Kidney glomerular epithelial cell (primary cell): ENCODE data around the gene SPINT2.

ENCODE experiments used
- DNase-seq: peaks from one replicate; lab custom pipeline; 2025; lab: John Stamatoyannopoulos, UW

SPINT2 gene

DNA sequence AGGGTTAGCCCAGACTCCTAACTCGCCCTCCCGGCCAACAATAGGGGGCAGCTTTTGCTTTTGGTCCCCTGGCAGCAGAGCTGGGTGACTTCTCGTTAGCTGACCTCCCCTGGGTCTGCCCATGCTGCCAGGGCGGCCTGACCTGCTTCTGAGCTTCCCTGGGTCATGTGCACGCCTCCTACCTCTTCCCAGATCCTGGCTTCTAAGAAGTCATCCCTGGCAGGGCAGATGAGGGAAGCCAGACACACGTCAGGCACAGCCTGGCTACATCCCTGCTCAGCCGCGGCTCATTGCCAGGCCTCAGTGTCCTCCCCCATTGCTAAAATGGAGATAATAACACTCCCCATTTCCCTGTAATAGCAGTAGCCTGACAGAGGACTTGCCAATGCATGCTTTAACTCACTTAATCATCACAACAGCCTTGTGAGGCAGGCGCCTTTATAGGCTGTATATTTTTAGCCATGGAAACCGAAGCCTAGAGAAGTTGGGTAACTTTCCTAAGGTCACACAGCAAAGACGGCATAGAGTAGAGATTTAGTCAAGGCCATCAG is 57.3 kb downstream of the SPINT2 start:
- no peak for DNase-seq

DNA sequence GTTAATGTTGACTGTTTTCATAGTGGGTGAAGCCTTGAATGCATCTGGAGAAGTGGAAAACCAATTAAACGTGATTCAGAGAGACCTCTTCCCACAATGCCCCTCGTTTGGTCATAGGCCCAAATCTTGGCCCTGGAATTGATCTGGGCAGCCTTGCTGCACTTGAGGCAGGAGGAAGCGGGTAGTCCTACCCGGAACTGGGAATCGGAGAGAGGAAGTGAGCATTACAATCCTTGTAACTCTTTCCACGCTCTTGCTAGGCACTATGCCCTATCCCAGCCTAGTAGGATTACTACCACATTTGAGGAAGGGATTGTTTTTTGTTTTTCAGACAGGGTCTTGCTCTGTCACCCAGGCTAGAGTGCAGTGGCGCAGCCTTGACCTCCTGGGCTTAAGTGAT is 58.9 kb downstream of the SPINT2 start:
- DNase-seq = no peak

DNA sequence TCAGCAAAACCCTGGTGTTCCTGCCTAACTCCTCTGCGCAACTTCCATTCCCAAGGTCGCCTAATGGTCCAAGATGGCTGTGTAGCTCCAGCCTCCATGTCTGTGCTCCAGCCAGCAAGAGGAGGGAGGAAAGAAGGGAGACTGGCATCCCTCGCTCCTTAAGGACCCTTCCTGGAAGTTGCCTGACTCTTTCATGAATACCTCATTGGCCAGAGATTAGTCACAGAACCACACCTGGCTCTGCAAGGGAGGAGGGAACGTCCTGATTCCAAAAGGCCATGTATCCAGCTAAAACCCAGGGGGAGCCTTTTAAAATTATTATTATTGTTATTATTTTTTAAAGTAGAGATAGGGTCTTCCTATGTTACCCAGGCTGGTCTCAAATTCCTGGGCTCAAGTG is 60.1 kb downstream of the SPINT2 start:
- DNase-seq = no peak

DNA sequence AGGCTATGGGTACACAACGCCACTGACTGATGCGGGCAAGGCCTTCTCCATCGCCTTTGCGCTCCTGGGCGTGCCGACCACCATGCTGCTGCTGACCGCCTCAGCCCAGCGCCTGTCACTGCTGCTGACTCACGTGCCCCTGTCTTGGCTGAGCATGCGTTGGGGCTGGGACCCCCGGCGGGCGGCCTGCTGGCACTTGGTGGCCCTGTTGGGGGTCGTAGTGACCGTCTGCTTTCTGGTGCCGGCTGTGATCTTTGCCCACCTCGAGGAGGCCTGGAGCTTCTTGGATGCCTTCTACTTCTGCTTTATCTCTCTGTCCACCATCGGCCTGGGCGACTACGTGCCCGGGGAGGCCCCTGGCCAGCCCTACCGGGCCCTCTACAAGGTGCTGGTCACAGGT is 62.2 kb downstream of the SPINT2 start:
- DNase-seq = no peak

DNA sequence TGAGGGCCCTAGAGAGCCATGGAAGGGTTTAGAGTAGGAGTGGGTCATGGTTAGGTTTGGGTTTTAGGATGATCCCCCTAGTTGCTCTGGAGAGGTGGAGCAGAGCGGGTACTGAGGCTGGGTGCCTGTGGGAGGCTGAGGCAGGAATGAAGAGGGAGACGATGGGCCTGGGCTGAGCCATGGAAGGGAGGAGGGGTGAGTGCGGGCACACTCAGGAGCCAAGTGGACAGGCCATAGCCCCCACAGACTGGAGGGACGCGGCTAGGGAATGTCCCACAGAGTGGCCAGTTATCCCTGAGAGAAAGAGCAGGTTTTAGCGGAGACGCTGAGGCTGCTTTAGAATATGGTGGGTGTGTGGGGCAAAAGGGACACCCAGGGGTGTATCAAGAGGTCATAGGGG is 65.3 kb downstream of the SPINT2 start:
- no peak for DNase-seq

DNA sequence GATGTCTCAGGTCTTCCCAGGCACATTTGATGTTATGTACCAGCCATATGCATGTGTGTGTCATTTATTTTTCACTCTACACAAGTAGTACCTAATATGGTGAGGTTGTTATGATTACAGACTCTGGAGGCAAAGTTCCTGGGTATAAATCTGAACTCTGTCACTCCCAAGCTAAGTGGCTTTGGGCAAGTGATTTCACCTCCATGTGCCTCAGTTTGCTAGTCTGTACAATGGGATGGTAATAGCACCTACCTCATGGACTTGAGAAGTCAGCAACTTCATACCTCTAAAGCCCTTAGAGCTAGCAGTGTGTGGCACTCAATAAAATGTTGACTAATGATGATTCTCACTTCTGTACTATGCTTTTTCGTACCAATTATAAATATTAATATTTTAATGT is 67.4 kb downstream of the SPINT2 start:
- DNase-seq = no peak

DNA sequence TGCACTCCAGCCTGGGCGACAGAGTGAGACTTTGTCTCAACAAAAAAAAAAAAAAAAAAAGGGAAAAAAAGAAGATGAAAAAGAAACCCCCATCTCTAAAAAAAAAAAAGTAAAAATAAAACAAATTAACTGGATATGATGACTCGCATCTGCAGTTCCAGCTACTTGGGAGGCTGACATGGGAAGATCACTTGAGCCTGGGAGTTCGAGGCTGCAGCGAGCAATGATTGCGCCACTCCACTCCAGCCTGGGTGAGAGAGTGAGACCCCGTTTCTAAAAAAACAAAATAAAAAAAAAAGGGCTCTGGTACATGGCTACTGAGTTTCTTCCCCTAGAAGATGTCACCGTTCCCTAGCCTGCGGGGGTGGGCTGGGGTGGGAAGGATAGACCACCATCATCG is 68.9 kb downstream of the SPINT2 start:
- no peak for DNase-seq

DNA sequence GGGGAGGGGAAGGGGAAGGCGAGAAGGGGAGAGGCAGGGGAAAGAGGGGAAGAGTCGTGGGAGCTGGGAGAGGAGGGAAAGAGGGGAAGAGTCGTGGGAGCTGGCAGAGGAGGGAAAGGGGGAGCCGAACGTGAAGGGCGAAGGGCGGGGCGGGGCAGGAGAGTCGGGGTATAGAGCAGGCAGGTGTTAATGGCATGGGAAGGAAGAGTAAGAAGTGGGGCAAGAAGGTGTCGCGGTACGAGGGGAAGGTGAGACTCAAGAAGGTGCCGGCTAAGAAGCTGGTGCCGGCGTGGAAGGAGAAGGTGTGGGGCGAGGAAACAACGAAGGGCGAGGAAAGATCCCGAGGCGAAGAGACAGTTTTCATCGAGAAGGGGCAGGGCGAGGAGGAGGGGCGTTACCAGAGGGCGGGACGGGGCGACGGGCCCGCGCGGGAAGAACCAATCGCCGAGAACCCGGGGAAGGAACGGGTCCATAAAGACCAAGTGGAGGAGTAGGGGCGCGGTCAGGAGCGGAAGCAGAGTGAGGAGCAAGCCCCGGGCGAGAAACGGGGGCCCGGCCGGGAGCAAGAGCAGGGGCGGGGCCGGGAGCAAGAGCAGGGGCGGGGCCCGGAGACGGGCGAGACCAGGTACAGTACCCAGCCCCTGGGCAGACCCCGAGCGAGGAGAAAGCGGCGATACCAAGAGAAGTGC is 71.7 kb downstream of the SPINT2 start:
- peak; percentile 91 for DNase-seq

DNA sequence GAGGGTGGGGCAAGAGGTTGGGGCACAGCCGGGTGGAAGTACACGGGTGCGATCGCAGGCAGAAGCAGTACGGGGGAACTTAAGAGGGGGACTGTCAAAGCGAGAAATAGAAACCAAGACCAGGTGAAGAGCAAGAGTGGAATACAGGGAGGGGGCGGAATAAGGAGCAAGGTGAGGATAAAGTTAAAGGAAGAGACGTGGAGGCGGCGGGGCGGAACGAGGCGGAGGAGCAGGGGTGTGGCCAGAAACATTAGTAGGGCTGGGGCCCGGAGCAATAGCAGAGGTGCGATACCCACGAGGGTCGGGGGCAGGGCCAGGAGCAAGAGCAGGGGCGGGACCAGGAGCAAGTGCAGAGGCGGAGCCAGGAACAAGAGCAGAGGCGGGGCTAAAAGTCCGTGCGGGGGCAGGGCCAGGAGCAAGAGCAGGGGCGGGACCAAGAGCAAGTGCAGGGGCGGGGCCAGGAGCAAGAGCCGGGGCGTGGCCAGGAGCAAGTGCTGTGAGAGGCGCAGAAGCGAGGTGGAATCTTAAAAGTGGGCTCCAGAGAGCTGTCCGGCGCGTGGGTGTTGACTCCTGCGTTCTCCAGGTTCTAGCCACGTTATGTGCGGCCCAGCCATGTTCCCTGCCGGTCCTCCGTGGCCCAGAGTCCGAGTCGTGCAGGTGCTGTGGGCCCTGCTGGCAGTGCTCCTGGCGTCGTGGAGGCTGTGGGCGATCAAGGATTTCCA is 72.4 kb downstream of the SPINT2 start:
- peak; percentile 91 for DNase-seq

DNA sequence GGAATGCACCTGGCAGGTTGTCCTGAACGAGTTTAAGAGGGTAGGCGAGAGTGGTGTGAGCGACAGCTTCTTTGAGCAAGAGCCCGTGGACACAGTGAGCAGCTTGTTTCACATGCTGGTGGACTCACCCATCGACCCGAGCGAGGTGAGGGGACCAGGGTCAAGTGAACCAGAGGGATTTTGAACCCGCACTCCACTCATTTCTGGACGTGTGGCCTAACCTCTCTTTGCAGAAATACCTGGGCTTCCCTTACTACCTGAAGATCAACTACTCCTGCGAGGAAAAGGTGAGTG is 72.9 kb downstream of the SPINT2 start:
- no peak for DNase-seq

DNA sequence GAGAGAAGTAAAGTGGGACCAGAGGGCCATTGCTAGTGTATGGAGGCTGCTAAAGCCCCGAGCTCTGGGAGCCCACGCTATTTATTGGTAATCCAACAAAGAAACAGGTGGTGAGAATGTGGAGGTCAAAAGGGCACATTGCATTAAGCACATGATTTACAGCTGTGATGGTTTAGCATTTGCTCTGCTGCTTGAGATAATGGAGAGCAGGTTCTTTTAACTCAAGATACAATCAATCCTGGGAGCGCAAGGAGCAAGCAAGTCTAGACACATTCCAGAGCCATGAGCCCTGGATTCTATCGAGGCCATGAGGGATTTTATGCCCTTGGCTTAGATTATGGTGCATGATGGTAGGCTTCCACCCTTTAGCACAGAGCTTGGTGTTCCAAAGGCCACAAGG is 74.6 kb downstream of the SPINT2 start:
- DNase-seq = peak; percentile 7

DNA sequence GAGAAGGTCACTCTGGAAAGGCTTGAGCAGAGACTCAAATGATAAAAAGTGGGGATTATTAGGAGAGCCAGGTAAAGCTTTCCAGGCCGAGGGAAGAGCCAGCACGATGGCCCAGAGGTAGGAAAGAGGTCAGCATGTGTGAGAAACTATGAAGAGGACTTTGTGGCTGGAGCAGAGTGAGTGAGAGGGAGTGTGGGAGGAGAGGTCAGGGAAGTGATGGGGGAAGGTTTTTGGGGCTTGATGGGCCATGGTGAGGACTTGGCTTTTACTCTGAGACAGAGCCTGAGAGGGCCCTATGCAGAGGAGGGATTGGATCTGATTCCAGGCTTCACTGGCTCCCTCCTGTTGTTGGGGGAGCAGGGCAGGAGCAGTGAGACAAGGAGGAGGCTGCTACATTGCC is 76.6 kb downstream of the SPINT2 start:
- DNase-seq = no peak
